Measurements from ENCODE around the gene WSB1.

Gene WSB1

GRCh38 chr17:27296428-27296979 is 2.6 kb downstream of the WSB1 start:
- peak overlapping the region; percentile 98 for H3K4me3 ChIP-seq (ENCODE audit: low read length)
- DNase-seq (ENCODE audit: low read depth), result peak; percentile 79
- no peak for TF ChIP-seq CTCF (IDR thresholded peaks at IDR 0.05; ENCODE audit: insufficient read depth, low read depth, low read length, missing control alignments)

- no peak for TF ChIP-seq CTCF (IDR thresholded peaks at IDR 0.05; ENCODE audit: insufficient read depth, low read depth, low read length, missing control alignments)
- no peak overlapping the region for H3K4me3 ChIP-seq (ENCODE audit: low read length)
- no peak for DNase-seq (ENCODE audit: low read depth)
Measured at GRCh38 chr17:27299384-27300049, 5.6 kb downstream of the WSB1 start.

DNA sequence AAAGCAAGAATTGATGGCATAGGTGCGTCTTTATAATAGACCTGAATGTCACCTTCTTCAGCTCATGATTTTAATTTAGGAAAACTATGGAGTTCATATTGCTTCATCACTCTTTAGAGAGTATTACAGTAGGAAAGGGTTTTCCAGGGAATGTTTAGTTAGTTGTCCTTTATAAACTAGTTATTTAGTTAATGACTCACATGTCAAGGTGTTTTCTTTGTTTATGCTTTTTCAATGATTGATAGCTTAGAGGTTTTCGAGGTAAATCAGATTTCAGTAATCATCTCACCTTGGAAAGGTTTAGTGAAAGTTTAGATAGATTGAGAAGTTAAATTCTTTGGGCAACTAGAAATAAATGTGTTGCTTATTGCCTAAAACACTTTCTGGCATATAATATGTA is 9.8 kb downstream of the WSB1 start:
- no peak overlapping the region for H3K4me3 ChIP-seq (ENCODE audit: low read length)
- no peak for TF ChIP-seq CTCF (IDR thresholded peaks at IDR 0.05; ENCODE audit: insufficient read depth, low read depth, low read length, missing control alignments)
- no peak for DNase-seq (ENCODE audit: low read depth)

- no peak for DNase-seq (ENCODE audit: low read depth)
- no peak for TF ChIP-seq CTCF (IDR thresholded peaks at IDR 0.05; ENCODE audit: insufficient read depth, low read depth, low read length, missing control alignments)
- no peak overlapping the region for H3K4me3 ChIP-seq (ENCODE audit: low read length)
Measured at GRCh38 chr17:27306276-27306835, 12.4 kb downstream of the WSB1 start.

DNA sequence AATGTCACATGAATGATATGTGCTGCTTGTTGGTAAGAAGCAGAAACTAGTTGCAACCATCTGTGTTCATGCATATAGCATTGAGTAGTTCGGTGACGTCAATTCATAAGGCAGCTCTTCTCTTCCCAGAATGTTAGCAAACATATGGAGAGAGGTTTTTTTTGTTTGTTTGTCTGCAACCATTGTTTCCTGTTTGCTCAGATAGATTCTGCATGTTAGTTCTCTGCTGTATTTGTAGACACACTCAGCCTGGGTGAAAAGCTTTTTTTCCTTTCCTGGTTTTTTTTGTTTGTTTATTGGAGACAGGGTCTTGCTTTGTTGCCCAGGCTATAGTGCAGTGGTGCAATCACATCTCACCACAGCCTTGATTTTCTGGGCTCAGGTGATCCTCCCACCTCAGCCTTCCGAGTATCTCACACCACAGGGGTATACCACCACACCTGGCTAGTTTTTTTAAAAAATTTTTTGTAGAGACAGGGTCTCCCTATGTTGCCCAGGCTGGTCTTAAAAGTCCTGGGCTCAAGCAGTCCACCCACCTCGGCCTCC is 16.7 kb downstream of the WSB1 start:
- DNase-seq (ENCODE audit: low read depth), result no peak
- H3K4me3 ChIP-seq (ENCODE audit: low read length), result no peak overlapping the region
- TF ChIP-seq CTCF (IDR thresholded peaks at IDR 0.05; ENCODE audit: insufficient read depth, low read depth, low read length, missing control alignments), result no peak

DNA sequence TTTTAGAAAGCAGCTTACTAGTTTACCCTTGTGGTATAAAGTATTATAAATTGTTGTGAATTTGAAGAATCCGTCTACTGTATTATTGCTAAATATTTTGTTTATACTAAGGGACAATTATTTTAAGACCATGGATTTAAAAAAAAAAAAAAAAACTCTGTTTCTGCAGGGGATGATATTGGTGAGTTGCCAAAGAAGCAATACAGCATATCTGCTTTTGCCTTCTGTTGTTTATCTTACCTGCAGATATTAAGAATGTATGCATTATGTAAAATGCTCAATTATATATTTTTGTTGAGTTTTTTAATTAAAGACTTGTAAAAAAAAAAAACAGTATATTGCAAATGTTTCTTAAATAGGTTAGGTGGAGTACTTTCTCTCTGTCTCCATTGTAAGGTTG is 19.4 kb downstream of the WSB1 start:
- no peak for DNase-seq (ENCODE audit: low read depth)
- no peak for TF ChIP-seq CTCF (IDR thresholded peaks at IDR 0.05; ENCODE audit: insufficient read depth, low read depth, low read length, missing control alignments)
- no peak overlapping the region for H3K4me3 ChIP-seq (ENCODE audit: low read length)

All from epithelial cell of esophagus (primary cell).